GM23338 (cell line): ENCODE measurements around the gene TOM1.

Experiments used
- CTCF ChIP-seq, 2 experiments: fragments of 200-600 bp in 1 of 2; sonication (generic) in 1 of 2; conservative IDR thresholded peaks; 2 replicates each; pipeline versions ENCODE4 v1.5.1 to v1.6.1; 2016 to 2017; ENCODE audit warnings: antibody characterized with exemption in 2 of 2, low read depth in 2 of 2, mild to moderate bottlenecking in 2 of 2, moderate library complexity in 1 of 2
- EZH2 ChIP-seq: fragments of 200-600 bp; sonication (generic); IDR thresholded peaks from one replicate; pipeline ENCODE4 v1.8.0; 2017; ENCODE audit warnings: antibody characterized with exemption, mild to moderate bottlenecking, low read depth; ENCODE audit not compliant: unreplicated experiment
- EZH2phosphoT487 ChIP-seq: fragments of 200-600 bp; sonication (generic); IDR thresholded peaks from one replicate; pipeline ENCODE4 v1.8.1; 2018; ENCODE audit warnings: antibody characterized with exemption; ENCODE audit not compliant: unreplicated experiment
- POLR2AphosphoS5 ChIP-seq: IDR thresholded peaks from 2 replicates; pipeline ENCODE4 v1.6.1; 2016; ENCODE audit warnings: antibody characterized with exemption, low read depth
- REST ChIP-seq: IDR thresholded peaks from one replicate; pipeline ENCODE4 v1.6.1; 2018; ENCODE audit warnings: antibody characterized with exemption; ENCODE audit not compliant: unreplicated experiment

- TF ChIP-seq CTCF (conservative IDR thresholded peaks at IDR 0.05; ENCODE audit: low read depth in 2 of 2) (no peak), EZH2phosphoT487 (no peak), EZH2 (no peak), POLR2AphosphoS5 (no peak), REST (no peak)
Measured at GRCh38 chr22:35314161-35314942, 14.7 kb downstream of the TOM1 start.
